HG03442 (cell line): ENCODE data around the gene ACTR5.
"Not testable (repeated sequence)": the region's sequence is repeated elsewhere in the genome, so short reads cannot be mapped to it uniquely, and the experiment has no call there.

Source experiments
- ATAC-seq: cut with Tn5 transposase; IDR thresholded peaks from one replicate; pipeline ENCODE4 v1.9.1; 2021; ENCODE audit warnings: mild to moderate bottlenecking, moderate library complexity; ENCODE audit not compliant: unreplicated experiment

ACTR5 gene

DNA sequence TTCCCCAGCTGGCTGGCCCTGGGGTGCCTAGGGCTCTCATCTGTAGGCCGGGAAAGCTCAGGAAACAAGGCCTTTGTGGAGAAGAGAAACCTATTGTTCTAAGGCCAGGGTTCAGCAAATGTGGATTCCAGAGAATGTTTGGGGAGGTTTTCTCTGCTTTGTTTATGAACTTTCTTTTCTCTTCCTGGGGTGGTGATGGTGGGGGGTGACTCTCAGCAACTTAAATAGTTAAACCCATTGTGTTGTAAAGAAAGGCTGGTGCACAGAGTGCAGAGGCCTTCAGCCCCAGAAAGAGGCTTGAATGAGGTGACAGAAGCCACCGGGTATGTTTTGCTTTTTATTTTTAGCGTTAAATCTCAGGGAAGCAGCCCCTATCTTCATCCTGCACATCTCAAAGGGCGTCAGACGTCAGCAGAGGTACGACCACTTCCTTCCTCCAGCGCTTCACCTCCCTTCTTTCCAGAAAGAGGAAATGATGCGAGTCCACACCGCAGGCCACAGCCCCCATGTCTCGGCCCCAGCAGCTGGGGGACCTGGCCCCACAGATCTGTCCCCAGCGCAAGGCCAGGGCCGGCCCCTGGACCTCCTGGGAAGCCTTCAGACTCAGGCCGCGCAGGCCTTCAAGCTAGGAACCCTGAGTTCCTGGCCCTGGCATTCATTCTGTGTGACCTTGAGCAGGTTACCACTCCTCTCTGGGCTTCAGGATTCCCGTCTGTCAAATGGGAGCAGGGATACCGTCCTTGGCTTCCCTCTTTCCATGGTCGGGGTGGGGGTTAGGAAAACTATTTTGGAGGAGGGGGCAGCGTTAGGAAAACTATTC is 56.6 kb downstream of the ACTR5 start:
- peak; percentile 35 for ATAC-seq

DNA sequence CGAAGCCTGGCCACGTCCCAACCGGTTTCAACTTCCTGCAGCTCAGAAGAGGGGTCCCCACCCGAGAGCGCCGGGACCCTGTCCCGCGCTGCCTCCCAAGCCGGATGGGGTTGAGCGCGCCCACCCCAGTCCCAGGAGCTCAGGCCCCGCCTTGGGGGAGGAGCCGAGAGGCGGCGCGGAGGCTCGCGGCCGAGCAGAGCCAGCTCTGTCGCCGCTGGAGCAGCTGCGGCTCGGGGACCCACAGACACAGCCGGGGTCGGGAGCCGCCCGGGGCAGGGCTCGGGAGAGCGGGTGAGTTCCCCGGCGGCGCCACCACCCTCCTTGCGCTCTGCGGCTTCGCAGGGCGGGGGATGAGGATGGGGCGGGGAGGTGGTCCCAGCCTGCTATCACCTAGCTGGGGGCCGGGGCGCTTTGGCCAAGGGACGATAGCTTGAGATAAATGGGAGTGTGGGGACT is 57.3 kb downstream of the ACTR5 start, which contains the start of gene PPP1R16B:
Gene PPP1R16B, plus strand, starts transcription at position 196 of the 456 bp plus-strand sequence. CDS start 30,229 bp downstream, outside the sequence.
- peak; percentile 47 for ATAC-seq

DNA sequence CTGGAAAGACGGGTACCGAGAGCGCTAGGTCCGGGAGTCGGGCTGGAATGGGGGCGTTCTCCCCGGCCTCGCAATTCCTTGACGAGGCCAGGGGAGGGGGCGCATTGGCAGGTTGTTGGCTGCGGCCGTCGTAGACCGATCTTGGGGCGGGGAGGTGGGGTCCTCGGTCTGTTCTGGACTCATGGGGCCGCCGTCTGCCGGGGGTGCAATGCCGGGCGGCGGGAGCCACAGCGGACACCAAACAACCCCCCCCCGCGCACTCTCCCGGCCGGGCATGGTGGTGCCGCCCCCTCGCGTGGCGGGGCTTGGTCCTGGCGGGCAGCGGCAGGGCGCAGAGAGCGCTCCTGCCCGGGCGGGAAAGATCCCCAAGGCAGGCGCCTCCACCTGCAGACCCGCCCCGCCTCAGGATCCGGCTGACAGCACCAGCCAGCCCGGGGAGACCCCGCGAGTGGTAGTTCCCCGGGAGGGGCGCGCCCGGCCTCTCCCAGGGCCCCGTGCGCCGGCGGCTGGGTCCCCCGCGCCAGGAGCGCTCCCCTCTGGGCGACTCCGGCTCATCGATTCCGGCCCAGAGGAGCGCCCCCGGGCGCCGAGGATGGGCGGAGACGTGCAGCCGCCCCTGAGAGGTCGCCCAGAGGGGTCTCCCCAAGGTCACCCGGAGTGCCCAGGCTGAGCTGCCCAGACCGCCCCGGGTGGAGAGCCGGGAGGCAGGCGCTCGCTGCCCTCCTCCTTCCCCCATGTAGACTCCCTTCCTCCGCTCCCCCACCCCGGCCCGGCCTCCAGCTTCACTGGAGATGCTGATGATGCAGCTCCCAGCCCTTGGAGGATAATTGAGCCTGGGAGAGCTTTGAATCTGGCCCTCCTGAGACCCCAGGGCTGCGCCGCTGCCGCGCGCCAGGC is 57.9 kb downstream of the ACTR5 start:
- no peak for ATAC-seq

DNA sequence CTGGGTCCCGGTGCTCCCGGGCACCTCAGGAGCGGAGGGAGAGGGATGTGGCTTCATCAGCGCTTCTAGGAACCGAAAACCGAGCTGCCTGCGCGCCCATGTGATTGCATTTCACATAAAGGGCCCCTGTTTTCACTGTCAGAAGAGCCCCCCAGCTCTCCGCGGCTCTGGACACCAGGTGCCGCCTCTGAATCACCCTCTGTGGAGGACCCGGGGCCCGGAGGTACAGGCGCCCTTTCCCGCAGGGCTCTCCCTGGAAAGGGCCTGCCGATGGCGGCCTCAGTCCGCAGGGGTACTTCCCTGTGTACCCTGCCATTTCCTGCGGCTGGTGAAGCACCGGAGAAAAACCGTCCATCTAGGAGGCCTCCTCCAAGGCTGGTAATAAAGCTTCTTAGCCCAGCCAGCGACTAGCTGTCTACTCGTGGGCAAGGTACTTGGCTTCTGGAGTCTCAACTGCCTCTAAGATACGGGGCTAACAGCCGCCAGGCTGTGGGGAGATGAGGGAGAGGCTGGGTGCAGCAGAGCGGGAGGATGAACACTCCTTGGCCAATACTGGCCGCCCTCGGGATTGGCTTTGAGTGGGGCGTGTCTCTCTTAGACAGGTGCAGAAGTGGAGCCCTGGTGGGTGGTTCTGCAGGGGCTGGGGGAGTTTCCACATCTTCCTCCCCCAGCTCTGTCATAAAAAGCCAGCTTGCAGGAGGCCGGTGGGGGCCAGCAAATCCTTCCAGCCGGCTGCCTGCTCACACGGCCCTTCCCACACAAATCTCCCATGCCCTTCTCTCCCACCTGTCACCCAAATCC is 58.8 kb downstream of the ACTR5 start:
- ATAC-seq = no peak

DNA sequence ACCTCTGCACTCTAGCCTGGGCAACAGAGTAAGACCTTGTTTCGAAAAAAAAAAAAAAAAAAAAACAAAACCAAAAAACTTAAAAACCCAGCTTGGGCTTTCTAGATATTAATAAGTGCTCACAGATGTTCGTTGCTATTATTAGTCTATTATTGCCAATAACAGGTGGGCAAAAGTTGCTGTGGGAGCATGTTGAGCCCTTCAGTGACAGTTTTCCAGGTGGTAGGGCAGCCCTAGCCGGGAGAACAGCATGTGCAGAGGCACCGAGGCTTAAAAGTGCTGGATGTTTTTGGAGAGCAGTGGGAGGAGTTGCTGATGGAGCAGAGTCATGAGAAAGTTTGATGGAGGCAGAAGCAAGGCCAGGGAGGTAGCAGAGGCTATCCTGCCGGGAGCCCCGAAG is 61.7 kb downstream of the ACTR5 start:
- no peak for ATAC-seq

DNA sequence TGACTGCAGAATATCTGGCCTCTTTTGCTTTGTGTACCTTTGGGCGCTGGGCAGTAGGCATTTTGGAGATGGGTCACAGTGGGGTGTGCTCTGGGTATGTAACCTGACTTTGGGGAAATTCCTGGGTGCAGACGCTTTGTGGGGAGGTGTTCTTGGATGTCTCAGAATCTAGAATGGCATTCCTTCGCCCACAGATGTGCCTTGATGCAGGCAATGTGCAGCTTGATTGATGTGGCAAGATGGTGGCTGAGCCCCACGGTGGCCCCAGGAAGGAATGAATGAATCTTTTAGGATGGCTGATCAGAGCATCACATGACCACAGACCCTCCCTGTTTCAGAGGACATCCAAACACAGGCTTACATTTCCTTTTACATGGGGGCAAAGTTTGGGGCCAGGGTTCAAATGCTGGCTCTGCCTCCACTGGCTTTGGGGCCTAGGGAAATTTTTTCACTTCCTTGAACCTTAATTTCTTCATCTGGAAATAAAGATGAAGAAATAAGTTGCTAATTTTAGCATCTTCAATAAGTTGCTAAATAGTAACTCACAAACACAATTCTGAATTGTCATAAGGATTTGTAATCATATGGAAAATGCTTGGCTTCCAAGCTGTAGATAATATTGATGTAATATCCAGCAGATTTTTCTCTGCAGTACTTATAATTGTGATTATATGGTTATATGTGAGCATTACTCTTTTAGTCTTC is 62.8 kb downstream of the ACTR5 start:
- no peak for ATAC-seq

DNA sequence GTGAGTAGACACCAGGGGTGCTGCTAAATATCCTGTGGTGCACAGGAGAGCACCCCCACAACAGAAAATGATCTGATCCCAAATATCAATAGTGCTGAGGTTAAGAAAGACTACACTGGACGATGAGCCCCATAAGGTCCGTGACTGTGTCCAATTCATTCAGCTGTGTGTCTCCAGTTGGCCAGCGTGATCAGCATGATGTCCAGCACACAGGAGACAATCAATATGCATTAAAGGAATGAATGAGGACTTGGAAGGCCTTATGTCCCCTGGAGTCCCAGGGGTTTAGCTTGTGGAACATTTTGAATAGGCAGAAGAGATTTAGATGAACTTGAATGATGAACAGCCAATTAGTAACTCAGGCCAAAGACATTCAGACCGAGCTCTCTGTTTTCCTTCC is 63.5 kb downstream of the ACTR5 start:
- ATAC-seq = no peak

DNA sequence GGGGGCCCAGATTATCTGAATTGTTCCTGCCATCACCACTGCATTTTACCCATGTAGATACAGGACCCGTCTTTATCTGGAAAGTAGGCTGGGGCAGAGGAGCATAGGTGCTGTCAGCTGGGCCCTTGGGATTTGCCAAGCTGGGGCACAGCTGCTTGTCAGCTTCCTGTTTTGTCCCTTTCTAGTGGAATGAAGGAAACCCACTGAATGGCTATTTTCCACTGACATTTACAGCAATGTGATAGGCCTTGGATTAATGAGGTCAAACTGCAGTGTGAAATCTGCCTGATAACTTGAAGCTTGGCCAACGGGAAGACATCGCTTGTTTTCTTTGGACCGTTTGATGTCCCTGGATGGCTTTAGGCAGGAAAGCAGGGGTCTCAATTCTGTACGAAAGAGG is 63.9 kb downstream of the ACTR5 start:
- no peak for ATAC-seq

DNA sequence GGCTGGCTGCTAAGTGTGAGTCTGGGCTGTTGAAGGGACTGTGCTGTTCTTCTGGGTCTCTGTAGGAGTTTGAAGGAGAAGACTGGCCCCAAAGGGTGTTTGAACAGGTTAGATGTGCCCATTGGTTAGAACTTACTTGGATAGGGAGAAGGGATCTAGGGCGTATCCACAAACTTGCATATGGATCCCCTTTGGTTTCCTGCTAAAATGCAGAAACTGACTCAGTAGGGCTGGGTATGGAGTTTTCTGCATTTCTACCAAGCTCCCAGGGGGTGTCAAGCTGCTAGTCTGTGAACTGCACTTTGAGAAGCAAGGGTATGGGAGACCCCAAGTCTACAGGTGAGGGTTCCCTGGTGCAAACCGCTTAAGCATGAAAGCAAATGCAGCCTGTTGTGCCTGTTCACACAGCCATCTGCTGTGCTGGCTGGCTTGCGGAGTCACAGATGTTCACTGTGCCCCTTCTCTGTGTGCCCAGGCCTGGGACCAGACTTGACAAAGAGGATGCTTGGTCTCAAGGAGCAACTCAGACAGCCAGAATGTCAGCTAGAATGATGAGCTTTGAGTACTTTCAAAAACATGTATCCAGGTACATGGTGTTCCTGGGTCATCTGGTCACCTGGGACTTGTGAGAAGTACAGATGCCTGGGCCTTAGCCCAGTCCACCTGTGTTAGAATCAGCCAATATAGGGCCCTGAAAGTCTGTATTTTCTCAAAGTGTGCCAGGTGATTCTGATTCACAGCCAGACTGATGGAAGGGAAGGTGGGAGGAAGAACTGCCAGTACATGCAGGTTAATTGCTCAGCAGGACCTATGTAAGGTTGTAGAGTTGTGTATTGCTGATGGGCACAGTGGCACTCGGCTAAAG is 64.7 kb downstream of the ACTR5 start:
- no peak for ATAC-seq

DNA sequence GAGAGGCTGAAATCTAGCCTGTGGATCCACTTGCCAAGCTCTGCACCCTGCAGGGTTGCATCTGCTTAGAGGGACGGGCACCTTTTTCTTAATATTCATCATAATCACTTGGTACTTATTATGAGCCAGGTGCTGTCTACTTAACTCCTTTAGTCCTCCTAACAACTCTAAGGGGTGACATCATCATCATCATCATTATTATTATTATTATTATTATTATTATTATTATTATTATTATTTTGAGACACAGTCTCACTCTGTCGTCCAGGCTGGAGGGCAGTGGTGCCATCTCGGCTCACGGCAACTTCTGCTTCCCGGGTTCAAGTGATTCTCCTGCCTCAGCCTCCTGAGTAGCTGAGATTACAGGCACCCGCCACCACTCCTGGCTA is 65.3 kb downstream of the ACTR5 start:
- not testable (repeated sequence) for ATAC-seq

DNA sequence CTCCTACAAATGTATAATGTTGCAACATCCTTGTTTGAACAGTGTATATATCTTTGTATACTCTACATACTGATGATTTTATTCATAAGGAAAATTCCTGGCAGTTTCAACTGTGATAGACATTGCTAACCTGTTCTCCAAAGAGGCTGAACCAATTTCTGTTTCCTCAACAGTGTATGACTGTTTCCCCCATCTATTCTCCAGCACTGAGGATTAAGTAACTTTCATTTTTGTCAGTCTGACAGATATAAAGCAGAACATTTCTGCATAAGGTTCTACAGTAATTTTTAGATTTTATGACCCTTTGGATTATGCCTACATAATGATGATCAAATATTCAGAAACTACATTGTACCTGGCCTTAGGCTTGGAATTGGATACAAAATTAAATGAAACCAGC is 67.2 kb downstream of the ACTR5 start:
- ATAC-seq = no peak

DNA sequence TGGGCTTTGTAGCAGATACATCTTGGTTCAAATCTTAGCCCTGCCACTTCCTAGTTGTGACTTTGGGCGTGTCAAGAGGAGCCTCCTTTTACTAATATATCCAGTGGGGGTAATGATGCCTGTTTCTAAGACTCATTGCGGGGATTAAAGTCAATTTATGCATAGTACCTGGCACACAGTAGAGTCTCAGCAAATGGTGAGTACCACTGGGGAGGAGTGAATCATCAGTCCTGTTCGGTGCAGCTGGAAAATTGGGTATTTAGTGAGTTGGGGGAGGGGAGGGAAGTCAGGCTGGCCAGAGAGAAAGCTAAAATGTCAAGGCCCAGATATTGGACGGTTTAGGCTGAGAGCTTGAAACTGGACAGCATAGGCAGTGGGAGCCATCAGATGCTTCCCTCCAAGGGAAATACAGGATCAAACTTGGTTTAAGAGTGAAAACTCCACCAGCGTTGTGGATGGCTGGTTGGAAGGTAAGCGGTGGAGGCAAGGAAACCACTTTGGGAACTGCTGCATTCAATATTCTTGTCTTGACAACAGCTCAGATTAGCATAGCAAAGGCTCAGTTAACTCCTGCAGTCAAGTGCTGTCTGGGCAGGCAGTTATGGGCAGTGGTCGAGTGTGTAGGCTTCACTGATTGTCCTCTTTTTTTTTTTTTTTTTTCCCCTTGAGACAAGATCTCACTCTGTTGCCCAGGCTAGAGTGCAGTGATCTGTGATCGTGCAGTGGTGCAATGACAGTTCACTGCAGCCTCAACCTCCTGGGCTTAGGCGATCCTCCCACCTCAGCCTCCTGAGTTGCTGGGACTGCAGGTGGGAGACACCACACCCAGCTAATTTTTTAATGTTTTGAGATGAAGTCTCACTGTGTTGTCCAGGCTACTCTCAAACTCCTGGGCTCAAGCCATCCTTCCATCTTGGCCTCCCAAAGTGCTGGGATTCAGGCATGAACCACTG is 70.1 kb downstream of the ACTR5 start:
- no peak for ATAC-seq
